Esophagus muscularis mucosa (tissue), 4 donors: ENCODE results near the gene HSD11B1. TPM values are rescaled to one million over a fixed set of nuclear protein-coding genes. Genes with fewer than 3 reads are reported as not detected.

Experiments used
- DNase-seq: peaks from one replicate; pipeline ENCODE4 v3.0.0-alpha.2; 2017; ENCODE audit errors: extremely low spot score
- H3K27ac ChIP-seq, 4 donors: fragments of 200-600 bp; sonication (generic); replicated peaks in 1 of 4; 1 replicate in 3 of 4; 2 replicates in 1 of 4; pipeline ENCODE4 v1.5.1; 2016 to 2019; ENCODE audit warnings: mild to moderate bottlenecking in 1 of 4
- H3K27me3 ChIP-seq, 4 donors: fragments of 200-600 bp; sonication (generic); one replicate each; pipeline versions ENCODE4 v1.5.1 to v1.6.0; 2016 to 2019
- H3K36me3 ChIP-seq, 4 donors: fragments of 200-600 bp; sonication (generic); one replicate each; pipeline ENCODE4 v1.5.1; 2016 to 2019
- H3K4me1 ChIP-seq, 4 donors: fragments of 200-600 bp; sonication (generic); one replicate each; pipeline ENCODE4 v1.5.1; 2016 to 2019
- H3K4me3 ChIP-seq, 4 donors: fragments of 200-600 bp; sonication (generic); 1 replicate in 2 of 4; 2 replicates in 2 of 4; pipeline ENCODE4 v1.5.1; 2016 to 2019; ENCODE audit warnings: mild to moderate bottlenecking in 4 of 4, moderate library complexity in 1 of 4
- H3K9me3 ChIP-seq, 4 donors: fragments of 200-600 bp; sonication (generic); 1 replicate in 3 of 4; 2 replicates in 1 of 4; pipeline ENCODE4 v1.5.1; 2016 to 2019
- CTCF ChIP-seq, 3 experiments: fragments of 200-600 bp in 2 of 3; fragments of 450-650 bp in 1 of 3; sonication (generic) in 2 of 3; IDR thresholded peaks; one replicate each; pipeline ENCODE4 v1.5.1; 2017 to 2019; ENCODE audit warnings: antibody characterized with exemption in 3 of 3, mild to moderate bottlenecking in 2 of 3, moderate library complexity in 1 of 3
- EP300 ChIP-seq: sonication (generic); formaldehyde crosslinking; IDR thresholded peaks from one replicate; pipeline ENCODE4 v1.6.1; 2017; ENCODE audit warnings: antibody characterized with exemption
- POLR2A ChIP-seq: fragments of 450-650 bp; IDR thresholded peaks from one replicate; pipeline ENCODE4 v1.6.1; 2017; ENCODE audit warnings: antibody characterized with exemption, moderate library complexity, mild to moderate bottlenecking, low read depth
- POLR2AphosphoS5 ChIP-seq, 2 donors: sonication (generic); formaldehyde crosslinking; IDR thresholded peaks; one replicate each; pipeline ENCODE4 v1.6.1; 2017; ENCODE audit warnings: antibody characterized with exemption in 2 of 2
- WGBS: methylation state at CpG from one replicate; pipeline ENCODE4 v1.1.5; 2018; 5-methylcytosine and 5-hydroxymethylcytosine counted together
- intact Hi-C: fragments of 100-400 bp; cut with DNase I; formaldehyde crosslinking; loops from one replicate; pipeline ENCODE4 v1.15.1; 2023
- total RNA-seq, 4 donors: library from RNA; depleted of rRNA; stranded (reverse); fragments of >200 nt; gene quantifications; one replicate each; pipeline versions ENCODE4 v1.1.0 to v1.2.1, GENCODE V29; 2016

HSD11B1 gene
- total RNA-seq, 4 donors from 2014 or later, result 5.0 to 17.2 (median 6.2) TPM

GRCh38 chr1:209774592-209774991, 69.9 kb downstream of the HSD11B1 start:
- intact Hi-C loops, result no loop called here
- TF ChIP-seq POLR2A, result no peak
- no peak for TF ChIP-seq CTCF (IDR thresholded peaks at IDR 0.05)
- no peak for TF ChIP-seq EP300
- no peak for TF ChIP-seq POLR2AphosphoS5 (IDR thresholded peaks at IDR 0.05)
- DNase-seq, result no peak
- Histone ChIP-seq H3K36me3 (no peaks in the 10 kb centered on the region), H3K4me3 (no peak overlapping the region), H3K4me1 (peaks cover 7 to 24% (median 22%) of the 10 kb centered on the region in 4 donors), H3K27me3 (no peaks in the 10 kb centered on the region), H3K27ac (no peak overlapping the region), H3K9me3 (no peaks in the 10 kb centered on the region)
- 91% methylated on average over 1 of the region's 1 CpG for WGBS

- TF ChIP-seq POLR2A (no peak), POLR2AphosphoS5 (IDR thresholded peaks at IDR 0.05) (no peak), EP300 (no peak), CTCF (IDR thresholded peaks at IDR 0.05) (no peak)
- Histone ChIP-seq H3K27ac (no peak overlapping the region), H3K4me3 (no peak overlapping the region), H3K36me3 (no peaks in the 10 kb centered on the region), H3K27me3 (no peaks in the 10 kb centered on the region), H3K4me1 (peaks cover 0 to 14% (median 12%) of the 10 kb centered on the region in 4 donors), H3K9me3 (no peaks in the 10 kb centered on the region)
- WGBS, result 66% methylated on average over 2 of the region's 2 CpGs
- intact Hi-C loops, result no loop called here
- no peak for DNase-seq
Measured at GRCh38 chr1:209775678-209776077, 71.0 kb downstream of the HSD11B1 start.

GRCh38 chr1:209777587-209777986, 72.9 kb downstream of the HSD11B1 start:
- TF ChIP-seq POLR2A (no peak), POLR2AphosphoS5 (IDR thresholded peaks at IDR 0.05) (no peak), EP300 (no peak), CTCF (IDR thresholded peaks at IDR 0.05) (no peak)
- Histone ChIP-seq H3K27ac (no peak overlapping the region), H3K4me1 (peaks cover 0 to under 1% (median under 1%) of the 10 kb centered on the region in 4 donors), H3K4me3 (no peak overlapping the region), H3K36me3 (no peaks in the 10 kb centered on the region), H3K27me3 (no peaks in the 10 kb centered on the region), H3K9me3 (no peaks in the 10 kb centered on the region)
- intact Hi-C loops, result no loop called here
- no peak for DNase-seq
- 98% methylated on average over 2 of the region's 2 CpGs for WGBS

GRCh38 chr1:209778102-209778501, 73.5 kb downstream of the HSD11B1 start:
- no peaks in the 10 kb centered on the region for H3K27me3 ChIP-seq
- no peaks in the 10 kb centered on the region for H3K9me3 ChIP-seq
- no peak overlapping the region for H3K27ac ChIP-seq
- WGBS, result 82% methylated on average over 1 of the region's 1 CpG
- no peak for TF ChIP-seq POLR2A
- no peak for TF ChIP-seq EP300
- TF ChIP-seq POLR2AphosphoS5 (IDR thresholded peaks at IDR 0.05), result no peak
- no peak for TF ChIP-seq CTCF (IDR thresholded peaks at IDR 0.05)
- peaks cover 0 to 5% (median 2%) of the 10 kb centered on the region in 4 donors for H3K4me1 ChIP-seq
- H3K4me3 ChIP-seq, result no peak overlapping the region
- H3K36me3 ChIP-seq, result no peaks in the 10 kb centered on the region
- no peak for DNase-seq
- intact Hi-C loops, result no loop called here

GRCh38 chr1:209780268-209780667, 75.6 kb downstream of the HSD11B1 start:
- Histone ChIP-seq H3K4me1 (peaks cover 13 to 22% (median 17%) of the 10 kb centered on the region in 4 donors), H3K36me3 (no peaks in the 10 kb centered on the region), H3K9me3 (no peaks in the 10 kb centered on the region), H3K27ac (no peak overlapping the region), H3K4me3 (no peak overlapping the region), H3K27me3 (no peaks in the 10 kb centered on the region)
- intact Hi-C loops, result no loop called here
- WGBS, result 93% methylated on average over 4 of the region's 4 CpGs
- no peak for DNase-seq
- TF ChIP-seq CTCF (IDR thresholded peaks at IDR 0.05) (no peak), EP300 (no peak), POLR2A (no peak), POLR2AphosphoS5 (IDR thresholded peaks at IDR 0.05) (no peak)
